Subcutaneous adipose tissue (tissue), 4 donors: ENCODE measurements around the gene ACTN3. TPM values are rescaled to one million over a fixed set of nuclear protein-coding genes. Genes with fewer than 3 reads are reported as not detected.

ENCODE experiments used
- total RNA-seq, 4 donors: library from RNA; depleted of rRNA; stranded (reverse); fragments of >200 nt; gene quantifications; one replicate each; pipeline ENCODE4 v1.1.0, GENCODE V29; 2016
- TF ChIP-seq, protein P1 (sequence below): fragments of 450-650 bp; IDR thresholded peaks from one replicate; pipeline ENCODE4 v1.5.1; 2016; ENCODE audit warnings: low read depth, mild to moderate bottlenecking, control low read depth, antibody characterized with exemption, moderate library complexity

ACTN3 gene
- total RNA-seq, result under 1 TPM in 1 of 4 donors, not detected in 3; 0.22 TPM

DNA sequence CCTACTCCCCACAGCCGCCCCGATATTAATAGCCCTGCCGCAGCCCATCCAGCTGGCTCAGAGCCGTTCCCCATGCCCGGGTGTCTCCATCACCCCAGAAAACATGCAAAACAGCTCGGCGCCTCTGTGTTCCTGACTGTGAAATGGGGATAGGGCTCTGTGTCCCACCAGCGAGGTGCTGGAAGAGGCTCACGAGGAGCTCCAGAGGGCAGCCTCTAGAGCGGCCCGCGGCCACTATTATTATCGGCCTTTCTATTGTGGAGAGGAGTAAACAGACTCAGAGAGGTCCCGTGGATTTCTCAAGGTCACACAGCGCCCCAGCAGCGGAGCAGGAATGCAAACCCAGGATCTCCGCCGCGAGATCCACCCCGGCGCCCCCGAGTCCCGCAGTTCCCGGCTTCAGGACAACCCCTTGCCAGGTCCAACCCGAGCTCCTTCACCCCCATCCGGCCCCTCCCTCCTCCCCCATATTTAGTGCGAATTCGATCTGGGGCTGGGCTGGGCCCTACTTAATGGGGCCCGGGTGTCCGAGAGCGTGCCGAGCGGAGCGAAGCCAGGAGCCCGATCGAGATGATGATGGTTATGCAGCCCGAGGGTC is at the start of gene ACTN3:
ACTN3 (plus strand) TSS at position 536 of the 598 bp plus-strand sequence; CDS start at position 571, 35 bp downstream.
- TF ChIP-seq, protein P1, sequence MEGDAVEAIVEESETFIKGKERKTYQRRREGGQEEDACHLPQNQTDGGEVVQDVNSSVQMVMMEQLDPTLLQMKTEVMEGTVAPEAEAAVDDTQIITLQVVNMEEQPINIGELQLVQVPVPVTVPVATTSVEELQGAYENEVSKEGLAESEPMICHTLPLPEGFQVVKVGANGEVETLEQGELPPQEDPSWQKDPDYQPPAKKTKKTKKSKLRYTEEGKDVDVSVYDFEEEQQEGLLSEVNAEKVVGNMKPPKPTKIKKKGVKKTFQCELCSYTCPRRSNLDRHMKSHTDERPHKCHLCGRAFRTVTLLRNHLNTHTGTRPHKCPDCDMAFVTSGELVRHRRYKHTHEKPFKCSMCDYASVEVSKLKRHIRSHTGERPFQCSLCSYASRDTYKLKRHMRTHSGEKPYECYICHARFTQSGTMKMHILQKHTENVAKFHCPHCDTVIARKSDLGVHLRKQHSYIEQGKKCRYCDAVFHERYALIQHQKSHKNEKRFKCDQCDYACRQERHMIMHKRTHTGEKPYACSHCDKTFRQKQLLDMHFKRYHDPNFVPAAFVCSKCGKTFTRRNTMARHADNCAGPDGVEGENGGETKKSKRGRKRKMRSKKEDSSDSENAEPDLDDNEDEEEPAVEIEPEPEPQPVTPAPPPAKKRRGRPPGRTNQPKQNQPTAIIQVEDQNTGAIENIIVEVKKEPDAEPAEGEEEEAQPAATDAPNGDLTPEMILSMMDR, result no peak

DNA sequence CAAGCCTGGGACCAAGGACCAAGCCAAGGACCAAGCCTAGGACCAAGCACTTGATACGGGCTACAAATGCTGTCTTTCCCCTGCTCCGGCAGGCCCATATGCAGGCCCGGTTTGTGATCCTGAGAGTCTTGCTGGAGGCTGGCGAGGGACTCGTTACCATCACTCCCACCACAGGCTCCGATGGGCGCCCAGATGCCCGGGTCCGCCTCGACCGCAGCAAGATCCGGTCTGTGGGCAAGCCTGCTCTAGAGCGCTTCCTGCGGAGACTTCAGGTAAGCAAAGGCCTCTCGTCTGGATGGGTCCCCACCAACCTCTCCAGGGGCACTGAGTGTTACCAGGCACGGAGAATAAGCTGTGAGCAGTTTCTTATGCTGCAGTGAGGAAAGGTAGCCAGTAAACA is 49.5 kb upstream of the ACTN3 start:
- TF ChIP-seq, protein P1, result no peak

DNA sequence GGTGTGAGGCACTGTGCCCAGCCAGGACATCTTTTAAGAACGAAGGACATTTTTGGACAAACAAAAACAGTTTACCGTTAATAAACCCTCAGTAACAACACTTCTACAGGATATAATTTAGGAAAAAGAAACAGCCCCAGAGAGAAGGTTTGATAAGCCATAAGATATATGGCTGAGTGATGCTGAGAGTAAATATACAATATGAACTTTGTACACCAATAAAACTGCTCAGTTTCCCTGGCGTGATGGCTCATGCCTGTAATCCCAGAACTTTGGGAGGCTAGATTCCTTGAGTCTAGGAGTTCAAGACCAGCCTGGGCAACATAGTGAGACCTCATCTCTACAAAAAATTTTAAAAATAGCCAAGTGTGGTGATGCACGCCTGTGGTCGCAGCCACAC is 48.2 kb upstream of the ACTN3 start:
- TF ChIP-seq, protein P1, result no peak

DNA sequence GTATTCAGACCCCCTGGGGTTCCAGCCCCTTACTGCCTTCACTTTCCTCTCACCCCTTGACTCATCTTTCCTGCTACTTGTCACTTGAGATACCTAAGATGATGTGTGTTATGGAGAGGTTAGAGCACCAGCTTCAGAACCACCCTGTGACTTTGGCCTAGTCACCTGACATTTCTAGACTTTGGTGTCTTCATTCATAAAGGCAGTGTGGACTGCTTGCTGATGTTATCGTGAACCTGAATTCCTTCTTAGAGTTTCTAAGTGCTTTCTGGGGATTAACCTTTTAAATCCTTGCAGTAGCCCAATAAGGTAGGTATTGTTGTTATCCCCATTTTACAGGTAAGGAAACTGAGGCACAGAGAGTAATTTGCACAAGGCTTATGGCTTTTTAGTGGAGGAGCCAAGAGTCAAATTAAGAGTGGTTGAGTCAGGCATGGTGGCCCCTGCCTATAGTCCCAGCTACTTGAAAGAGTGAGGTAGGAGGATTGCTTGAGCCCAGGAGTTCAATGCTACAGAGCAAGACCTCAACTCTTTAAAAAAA is 41.4 kb upstream of the ACTN3 start:
- TF ChIP-seq, protein P1, result no peak

DNA sequence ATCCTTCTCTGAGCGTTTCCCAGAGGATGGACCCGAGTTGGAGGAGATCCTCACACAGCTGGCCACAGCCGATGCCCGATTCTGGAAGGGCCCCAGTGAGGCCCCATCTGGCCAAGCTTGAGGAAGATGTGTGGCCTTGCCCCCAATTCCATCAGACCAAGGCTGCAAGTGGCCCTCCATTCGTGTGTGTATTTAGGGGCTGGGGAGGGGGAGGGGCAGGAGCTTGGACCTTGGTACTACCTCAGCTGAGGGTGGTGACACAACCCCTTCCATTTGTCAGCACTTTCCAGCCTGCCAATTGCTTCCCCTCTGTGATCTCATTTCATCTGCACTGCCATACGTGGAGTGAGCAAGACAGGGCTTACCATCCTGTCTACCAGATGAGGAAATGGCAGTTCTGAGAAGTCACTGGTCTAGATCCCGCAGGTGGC is 37.6 kb upstream of the ACTN3 start:
- TF ChIP-seq, protein P1, result no peak

DNA sequence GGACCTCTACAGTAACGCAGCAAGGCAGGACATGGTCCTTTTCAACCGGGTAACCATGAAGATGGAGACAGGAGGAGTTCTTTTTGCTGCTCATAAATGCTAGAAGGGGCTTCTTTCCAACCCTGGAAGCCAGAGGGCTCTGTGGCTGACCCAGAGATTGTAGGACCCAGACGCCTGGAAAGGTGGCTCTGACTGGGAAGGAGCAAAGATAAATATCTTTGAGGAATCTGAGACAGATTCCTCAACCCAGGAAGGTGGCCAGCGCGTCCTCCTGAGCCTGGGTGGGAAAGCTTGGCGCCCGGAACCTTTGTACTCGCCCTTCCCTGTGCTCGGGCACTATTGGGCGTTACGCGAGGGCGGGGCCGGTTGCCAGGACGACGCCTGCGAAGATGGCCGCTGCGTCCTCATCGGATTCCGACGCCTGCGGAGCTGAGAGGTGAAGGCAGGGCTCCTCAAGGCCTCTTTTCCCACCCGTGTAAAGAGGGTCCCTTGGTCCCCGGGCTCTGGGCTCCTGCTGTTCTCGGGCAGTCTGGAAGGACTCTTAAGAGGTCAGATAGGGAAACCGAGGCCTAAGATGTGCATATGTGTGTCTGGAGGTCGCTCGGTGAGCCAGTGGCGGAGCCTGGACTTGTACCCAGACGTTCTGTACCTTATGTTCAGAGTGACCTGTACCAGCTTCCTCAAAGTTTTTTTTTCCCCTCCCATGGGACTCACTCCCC is 36.3 kb upstream of the ACTN3 start, which contains the start of gene BBS1:
BBS1 (plus strand) TSS at position 365 of the 719 bp plus-strand sequence; CDS start at position 390, 25 bp downstream.
- TF ChIP-seq, protein P1, result no peak

DNA sequence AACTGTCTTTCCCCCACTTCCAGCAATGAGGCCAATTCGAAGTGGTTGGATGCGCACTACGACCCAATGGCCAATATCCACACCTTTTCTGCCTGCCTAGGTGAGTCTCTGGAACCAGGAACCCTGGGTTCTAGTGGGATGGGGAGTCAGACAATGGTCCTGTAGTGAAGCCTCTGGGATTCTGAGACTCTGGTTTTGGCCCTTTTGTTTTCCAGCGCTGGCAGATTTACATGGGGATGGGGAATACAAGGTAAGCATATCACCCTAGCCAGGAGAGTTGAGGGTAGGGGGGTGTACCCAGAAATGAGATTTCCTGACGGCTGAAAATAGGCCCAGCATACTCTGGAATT is 35.7 kb upstream of the ACTN3 start:
- TF ChIP-seq, protein P1, result no peak
